ENCODE measurements around the gene SH3GL1.
A peak's percentile ranks its signal among the peaks of the same experiment; 100 is the strongest.

SH3GL1 gene

DNA sequence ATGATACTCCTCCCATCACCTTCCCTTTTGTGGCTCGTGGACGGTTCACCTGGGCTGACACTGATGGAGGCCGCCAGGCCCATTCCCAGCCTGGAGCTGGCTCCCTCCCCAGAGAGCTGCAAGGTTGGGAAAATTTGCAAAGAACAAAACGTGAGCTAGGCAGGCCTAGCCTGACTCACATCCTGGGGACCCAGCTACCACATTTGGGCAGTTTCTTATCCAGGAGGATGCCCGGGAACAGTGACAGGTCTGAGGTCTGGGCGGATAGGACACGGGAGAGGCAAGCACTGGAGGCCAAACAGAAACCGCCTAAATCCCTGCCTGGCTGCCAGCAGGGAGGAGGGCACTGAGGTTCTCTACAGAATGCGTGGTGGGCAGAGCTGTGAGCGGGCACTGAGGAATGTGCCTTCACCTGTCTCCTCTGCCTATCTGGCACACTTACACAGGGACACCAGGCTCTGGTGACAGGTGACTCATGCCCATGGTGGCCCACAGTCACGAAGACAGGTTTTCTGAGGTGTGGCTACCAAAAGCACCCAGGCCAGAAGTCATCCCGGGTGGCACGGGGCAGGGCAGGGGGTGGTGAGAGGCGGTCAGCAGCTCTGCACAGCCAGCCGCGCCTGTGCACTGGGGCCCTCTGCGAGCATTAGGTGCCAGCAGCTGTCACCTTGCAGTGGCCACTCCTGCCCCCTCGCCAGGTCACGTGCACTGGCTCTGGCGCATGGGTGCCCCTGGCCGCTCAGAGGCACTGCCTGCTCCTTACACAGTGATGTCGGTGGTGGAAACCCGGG lies 23.2 kb downstream of the SH3GL1 start:
- no peak for DNase-seq (ENCODE audit: low read depth in 2 of 2, low spot score in 1 of 2)

DNA sequence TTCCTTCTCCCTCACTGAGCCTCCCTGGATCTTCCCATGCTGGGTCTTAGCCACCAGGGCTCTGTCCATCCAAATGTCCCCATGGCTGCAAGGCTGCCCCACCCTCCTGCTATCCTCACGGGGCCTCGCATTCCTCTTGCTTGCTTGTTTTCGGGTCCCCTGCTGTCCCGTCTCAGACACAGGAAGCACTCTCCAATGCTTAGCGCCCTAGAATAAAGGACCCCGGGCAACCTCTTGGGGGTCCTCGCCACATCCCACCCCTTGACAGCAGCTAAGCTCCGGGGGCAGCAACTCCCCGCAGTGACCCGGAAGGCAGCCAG lies 23.7 kb downstream of the SH3GL1 start:
- DNase-seq (ENCODE audit: low read depth in 2 of 2, low spot score in 1 of 2): no peak

DNA sequence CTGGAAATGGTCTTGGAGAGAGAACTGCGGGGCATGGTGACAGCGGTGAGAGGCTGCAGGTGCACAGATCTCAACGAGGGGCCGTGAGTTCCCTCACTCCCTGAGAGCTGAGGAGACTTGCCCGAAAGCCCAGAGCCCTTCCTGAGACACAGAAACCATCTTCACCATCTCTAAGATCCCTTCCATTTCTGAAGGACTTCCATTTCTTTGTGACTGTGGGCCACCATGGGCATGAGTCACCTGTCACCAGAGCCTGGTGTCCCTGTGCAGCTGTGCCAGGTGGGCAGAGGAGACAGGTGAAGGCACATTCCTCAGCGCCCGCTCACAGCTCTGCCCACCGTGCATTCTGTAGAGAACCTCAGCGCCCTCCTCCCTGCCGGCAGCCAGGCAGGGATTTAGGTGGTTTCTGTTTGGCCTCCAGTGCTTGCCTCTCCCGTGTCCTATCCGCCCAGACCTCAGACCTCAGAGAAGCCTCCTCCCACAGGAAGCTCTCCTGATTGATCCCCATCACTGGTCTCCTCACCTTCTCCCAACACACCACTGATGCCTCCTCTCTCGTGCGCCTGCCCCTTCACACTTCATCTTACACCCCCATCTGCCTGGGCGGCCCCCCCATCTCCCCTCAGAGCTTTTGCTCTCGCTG lies 24.2 kb downstream of the SH3GL1 start:
- no peak for DNase-seq (ENCODE audit: low read depth in 2 of 2, low spot score in 1 of 2)

DNA sequence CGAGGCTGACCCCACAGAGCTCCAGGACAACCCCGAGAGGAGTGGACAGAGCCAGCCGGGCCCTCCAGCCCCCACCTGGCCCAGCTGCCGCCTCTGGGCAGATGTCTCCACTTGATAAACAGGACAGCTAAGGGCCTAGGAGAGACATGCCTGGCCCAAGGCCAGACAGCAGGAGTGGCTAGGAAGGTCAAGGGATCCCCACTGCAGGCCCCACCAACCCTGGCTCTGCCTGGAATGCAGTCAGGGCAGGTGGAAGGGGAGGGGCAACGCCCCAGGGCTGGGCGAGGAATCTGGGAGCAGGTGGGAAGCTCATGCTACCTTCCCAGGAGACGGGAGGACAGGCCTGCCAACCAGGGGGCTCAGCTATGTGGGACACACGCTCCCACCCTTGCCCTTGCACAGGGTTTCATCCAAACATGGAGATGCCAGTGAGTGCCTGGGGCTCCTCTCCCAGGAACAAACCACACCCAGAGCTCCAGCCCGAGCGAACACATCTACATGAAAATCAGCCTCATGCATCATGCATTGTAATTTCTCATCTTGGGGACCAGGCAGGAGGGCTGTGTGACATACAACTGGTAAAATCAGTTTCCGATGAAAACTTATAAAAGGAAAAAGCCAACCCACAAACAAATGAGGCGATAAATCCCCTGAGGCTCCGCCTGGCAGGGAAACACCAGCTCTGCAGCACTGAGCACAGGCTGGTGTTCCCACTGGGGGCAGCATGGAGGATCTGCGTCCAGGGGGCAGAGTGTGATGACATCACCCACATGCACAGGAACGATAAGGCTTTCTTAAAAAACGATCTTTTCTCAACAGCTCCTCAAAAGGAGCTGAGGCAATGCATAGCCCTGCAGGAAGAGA lies 25.0 kb downstream of the SH3GL1 start:
- DNase-seq (ENCODE audit: low read depth in 2 of 2, low spot score in 1 of 2): no peak

DNA sequence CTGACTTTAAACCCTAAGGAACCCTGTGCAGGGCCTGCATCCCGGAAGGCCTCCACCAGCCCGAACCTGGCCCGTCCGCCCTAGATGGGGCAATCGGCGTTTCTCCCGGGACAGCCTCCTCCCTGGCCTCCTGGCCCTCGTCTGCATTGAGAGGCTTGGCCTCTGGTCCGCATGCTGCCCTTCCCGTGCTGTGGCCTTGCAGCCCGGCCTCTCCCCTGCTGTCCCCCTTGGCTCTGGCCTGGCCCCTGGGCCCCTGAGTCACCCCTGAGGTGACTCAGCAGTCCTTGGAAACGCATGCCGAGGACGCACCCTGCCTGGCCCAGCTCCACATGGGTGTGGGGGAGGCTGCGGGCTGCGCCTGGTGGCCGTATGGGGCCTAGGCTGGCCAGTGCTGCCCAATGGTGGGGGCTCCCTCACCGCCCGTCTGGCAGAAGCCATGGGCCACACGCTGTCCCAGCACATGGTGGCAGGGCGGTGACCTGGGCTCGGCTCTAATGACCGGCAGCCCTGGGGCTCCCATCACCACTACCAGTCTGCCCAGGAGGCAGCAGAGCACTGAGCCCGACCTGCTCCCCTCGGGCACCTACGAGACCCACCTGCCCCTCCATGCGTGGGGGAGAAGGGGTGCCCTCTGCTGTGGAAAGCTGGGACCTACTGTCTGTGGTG lies 25.7 kb downstream of the SH3GL1 start:
- no peak for DNase-seq (ENCODE audit: low read depth in 2 of 2, low spot score in 1 of 2)

DNA sequence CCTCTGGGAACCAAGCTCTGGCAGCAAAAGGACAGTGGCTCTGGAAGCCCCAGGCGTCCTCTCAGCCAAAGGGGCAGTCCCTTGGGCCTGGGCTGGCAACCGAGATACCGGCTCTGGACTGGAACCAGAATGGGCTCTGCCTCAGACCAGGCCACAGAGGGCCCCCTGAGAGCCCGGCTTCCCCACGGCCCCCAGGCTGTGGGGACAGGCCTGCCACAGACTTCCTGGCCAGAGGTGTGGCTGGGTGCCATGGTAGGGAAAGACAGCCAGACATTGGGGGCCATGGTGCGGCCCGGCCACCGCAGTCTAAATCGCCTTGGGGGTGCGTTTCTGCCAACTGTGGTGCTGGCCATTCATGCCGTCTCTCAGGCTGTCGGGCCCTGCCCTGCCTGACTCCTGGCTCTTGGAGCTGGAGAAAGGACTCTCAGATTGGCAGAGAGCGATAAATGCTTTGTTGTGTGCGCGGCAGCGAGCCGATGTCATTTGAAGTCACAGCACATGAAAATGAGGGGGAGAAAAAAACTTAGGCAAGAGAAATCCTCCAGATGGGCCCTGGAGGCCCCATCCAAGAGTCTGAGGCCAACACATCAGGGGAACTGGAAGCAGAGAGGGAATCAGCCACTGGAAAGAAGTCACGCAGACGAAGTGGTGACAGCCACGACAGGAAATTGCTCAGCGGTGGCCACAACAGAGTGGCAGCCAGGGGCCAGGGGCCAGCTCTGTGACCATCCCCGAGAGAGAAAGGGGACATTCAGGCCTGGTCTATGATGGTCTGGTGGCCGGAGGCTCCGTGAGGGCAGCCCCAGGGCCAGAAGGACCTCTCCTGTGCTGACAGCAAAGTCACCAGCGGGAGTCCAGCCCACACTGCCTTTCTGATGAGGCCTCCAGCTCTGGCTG lies 26.5 kb downstream of the SH3GL1 start:
- no peak for DNase-seq (ENCODE audit: low read depth in 2 of 2, low spot score in 1 of 2)

DNA sequence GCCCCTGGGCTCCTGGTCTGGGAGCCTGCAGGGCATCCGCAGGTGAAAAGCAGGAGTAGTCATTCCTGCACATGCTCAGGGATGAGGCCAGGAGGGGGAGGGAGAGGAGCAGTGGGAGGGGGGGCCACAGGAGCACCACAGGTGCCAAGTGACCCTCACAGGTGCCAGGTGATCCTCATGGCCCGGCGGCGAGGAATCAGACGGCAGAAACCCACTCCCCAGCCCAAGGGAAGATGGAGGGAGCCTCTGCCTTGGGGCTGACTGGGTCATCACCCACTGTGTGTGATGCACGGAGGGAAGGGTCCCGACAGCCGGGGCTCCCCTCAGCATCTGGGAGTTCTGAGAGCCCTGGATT lies 27.4 kb downstream of the SH3GL1 start:
- no peak for DNase-seq (ENCODE audit: low read depth in 2 of 2, low spot score in 1 of 2)

DNA sequence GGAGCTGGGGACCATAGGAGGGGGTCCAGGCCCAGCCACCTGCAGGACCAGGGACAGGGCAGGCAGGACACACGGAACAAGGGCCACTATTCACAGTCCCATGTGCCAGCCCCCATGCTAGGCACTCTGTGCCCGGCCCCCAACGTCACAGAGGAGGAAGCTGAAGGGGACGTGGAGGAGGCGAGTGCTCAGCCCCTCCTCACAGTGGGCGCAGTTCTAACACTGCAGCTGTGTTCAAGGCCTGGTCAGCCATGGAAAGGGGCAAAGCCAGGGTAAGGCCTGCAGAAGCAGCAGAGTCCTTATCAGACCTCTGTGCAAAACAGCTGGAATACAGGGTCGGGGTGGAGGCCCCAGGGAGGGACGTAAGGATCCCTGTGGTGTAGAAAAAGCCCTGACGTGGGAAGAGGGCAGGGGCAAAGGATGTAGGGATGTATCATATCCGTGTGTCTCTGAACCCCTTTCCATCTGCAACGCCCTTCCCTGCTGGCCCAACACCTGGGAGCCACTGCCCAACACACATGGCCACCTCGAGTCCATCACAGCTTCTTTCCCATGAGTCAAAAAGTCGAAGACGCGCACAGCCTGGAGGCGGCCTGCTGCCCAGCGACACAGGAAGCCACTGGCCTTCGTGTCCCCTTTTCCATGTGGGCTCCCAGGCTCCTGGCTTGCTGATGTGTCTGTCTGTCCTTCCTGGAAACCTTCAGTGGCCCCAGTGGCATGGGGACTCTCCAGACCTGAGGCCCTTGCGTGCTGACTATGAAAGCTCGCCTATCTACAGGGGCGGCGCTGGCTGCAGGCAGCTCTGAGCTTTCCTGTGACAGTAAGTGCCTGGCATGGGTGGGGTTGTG lies 28.0 kb downstream of the SH3GL1 start:
- DNase-seq (ENCODE audit: low read depth in 2 of 2, low spot score in 1 of 2): no peak

DNA sequence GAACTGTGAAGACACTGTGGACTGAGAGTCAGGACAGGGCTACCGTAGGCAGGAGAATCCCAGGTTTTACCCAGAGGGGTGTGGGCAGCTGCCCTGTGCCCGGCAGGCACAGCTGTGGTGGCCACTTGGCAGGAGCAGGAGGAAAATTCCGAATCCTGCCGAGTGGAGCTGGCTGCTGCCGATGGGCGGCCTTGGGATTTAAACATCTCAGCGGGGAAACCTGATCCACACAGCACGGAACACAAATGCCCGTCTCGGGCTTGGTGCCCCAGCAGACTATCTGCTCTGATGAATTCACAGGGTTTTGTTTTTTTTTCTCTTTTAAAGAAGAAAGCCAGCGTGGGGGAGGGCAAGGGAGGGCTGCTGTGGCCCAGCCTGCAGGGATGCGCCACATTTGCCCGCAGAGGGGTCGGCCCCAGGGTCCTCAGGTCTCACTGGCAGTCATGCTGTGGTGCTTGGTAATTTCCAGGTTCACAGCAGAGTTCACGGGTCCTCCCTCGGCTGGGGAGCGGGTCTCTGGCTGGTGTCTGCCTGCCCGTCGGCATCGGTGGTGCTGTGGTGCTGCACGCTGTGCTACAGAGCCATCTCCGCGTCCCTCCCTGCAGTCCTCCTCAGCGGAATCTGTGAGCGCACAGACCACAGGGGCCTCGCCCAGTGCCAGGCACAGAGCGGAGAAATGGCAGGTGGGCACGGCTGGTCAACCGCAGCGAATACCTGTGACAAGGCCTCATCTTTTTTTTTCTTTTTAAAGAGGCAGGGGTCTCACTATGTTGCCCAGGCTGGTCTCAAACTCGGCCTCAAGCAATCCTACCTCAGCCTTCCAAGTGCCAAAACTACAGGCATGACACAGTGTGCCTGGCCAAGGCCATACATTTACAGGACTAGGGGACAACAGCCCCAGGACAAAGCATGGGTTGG lies 28.8 kb downstream of the SH3GL1 start:
- no peak for DNase-seq (ENCODE audit: low read depth in 2 of 2, low spot score in 1 of 2)

DNA sequence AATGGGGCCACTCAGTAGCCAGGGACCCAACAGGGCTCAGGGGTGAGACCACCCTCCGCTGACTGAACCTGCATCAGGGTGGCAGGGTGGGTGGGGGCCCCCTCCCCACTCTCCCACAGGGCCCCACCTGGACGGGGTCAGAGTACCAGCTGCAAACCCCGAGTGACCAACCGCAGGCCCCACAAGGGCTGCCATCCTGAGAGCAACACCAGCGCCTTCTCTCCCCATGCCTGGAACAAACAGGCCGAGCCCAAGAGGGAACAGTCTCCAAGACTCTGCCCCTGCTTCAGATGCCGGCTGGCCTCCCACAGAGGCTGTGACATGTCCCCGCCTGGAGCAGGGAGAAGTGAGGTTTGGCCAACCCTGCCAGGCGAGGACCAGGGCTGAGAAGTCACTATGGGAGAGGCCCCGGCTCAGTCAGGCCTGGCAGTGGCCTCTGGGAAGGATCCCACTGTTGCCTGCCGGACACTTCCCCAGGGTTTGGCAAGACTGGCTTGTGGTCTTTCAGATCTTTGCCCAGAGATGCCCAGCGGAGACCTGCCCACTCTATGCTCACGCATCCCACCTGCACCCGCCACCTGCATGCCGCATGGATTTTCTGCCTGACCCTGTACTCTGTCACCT lies 29.8 kb downstream of the SH3GL1 start:
- no peak for DNase-seq (ENCODE audit: low read depth in 2 of 2, low spot score in 1 of 2)

DNA sequence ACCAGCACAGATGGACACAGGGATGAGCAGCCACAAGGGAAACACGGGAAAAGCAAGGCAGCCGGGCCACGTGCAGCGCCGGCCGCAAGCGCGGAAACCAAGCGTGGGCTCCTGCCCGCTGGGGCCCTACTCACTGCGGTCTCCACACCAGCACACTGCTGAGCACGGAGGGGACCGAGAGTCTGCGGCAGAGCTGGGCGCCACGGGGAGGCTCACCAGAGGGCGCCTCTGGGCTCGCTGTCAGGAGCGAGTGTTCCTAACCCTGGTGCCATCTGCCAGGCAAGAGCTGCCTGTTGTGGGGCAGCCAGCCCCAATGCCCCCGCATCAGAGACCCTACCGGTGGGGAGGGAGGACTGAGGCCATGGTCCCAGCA lies 30.5 kb downstream of the SH3GL1 start:
- DNase-seq (ENCODE audit: low read depth in 2 of 2, low spot score in 1 of 2): peak; percentile 34 to 57

DNA sequence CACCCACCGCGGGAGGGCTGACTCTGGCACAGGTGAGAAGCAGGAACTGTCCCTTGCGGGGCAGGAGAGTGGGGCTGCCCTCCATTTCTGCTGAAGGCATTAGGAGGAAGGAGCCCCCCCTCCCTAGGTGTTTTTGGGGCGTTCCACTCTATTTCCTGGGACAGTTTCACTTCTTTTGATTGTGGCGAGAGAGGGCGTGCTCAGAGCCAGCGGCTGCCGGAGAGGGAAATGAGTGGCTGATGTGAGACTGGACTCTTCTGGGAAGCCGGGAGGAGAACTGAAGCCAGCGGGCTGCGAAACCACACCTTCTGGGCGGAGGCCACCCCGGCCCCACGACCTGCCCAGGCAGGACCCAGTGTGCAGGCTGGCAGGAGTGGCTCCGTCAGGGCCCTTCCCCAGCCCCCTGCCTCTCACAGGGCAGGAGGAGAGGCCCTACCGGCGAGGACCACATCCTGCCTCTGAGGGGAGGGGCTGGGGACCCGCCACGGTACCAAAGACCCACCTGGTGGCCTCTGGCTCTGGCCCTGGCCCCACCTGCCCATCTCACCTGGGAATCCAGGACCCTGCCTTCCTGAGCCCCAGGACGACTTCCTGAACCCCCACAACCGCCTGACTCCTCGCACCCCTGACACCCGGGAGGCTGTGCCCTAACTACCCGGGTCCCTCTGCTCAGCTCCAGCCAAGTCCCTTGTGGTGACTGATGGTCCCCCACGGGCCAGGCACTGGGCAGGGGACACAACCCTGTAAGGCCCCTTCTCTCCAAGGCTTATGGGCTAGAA lies 31.0 kb downstream of the SH3GL1 start:
- peak in 1 of 2 donors; percentile 38 for DNase-seq (ENCODE audit: low read depth in 2 of 2, low spot score in 1 of 2)

DNA sequence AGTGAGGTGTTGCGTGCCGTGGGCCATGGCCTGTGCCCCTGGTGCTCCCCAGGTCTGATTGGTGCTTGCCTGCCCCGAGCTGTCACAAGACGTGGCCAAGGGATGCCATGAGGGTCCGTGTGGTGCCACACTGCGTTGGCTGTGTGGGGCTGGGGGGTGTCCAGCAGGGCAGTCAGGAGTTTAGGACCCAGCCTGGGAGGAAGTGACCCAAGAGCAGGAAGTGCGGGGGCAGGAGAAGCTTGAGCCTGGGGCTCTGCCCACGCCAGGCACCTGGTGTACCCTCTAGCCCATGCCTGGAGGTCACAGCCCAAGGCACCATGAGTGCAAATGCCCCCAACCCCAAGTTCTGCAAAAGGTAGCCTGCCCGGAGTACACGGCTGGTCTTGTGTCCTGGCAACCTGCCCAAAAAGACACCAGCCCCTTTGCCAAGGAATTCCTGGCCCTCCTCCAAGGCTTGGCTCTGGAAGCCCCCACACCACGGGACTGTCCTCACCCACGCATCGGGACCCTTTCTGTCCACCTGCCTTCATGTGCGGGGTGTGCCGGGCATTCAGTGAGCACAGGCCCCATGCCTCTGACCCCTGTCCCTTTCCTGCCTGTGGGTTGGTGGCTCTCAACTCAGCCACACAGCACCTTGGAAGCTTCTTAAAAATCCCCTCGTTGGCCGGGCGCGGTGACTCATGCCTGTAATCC lies 32.1 kb downstream of the SH3GL1 start:
- no peak for DNase-seq (ENCODE audit: low read depth in 2 of 2, low spot score in 1 of 2)

DNA sequence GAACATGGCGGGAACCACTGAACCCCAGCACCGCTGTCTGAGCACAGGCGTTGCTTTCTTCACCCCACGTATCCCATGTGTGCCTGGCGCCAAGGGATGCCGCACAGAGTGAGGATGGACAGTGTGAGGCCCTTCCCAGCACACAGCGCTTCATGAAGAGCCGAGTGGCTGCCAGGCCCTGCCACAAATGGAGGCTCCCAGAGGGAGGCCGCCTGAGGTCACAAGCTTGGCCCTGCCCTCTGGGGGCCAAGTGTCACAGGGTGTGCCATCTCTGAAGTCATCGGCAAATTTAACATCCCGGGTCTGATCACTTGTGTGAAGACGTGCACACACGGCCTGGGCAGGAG lies 32.6 kb downstream of the SH3GL1 start:
- no peak for DNase-seq (ENCODE audit: low read depth in 2 of 2, low spot score in 1 of 2)

DNA sequence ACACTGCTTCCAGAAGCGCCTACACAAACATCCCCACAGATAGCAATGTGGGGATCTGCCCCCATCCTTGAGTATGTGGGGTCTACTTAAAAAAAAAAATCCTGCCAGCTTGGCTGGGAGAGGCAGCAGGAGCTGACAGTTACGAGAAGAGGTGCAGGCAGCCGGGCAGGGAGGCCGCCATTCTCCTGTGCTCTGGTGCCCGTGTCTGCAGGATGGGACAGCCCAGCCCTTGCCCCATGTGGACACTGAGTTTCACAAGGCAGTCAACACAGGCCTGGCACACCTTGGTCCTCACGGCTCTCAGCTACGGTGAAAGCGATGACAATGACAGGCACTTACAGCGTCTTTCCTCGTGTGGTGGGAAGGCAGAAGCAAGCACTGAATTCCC lies 33.0 kb downstream of the SH3GL1 start:
- DNase-seq (ENCODE audit: low read depth in 2 of 2, low spot score in 1 of 2): no peak

DNA sequence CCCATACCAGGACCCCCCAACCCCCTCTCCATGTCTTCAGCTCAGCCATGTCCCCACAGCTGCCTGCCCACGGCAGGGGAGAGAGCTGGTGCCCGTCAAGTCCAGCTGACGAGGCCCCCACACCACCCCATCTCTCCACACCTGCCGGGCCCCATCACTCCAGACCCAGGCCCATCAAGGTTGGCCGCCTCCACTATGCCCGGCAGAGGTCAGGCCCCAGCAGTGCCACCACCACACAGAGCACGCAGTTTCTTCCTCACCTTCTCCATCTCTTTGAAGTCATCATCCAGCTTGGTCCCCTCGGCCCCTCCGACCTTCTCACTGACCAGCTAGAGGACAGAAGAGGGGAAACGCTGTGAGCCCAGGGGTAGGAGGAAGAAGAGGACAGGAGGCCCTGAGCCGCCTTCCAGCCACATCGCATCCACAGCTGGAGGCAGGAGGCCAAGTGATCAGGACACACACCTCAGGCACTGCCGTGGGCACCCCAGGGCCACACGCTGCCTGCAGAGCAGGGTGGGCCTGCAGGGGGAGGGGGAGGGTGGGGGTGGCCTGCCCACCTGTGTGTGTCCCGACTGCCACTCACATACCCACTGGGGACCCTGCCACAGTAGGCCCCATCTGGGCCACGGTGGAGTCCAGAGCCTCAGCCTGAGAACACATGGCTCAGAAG lies 33.5 kb downstream of the SH3GL1 start:
- DNase-seq (ENCODE audit: low read depth in 2 of 2, low spot score in 1 of 2): no peak

All from stimulated activated CD8-positive, alpha-beta memory T cell treated with anti-CD3 and anti-CD28 coated beads, Interleukin-4, amount 100 ng/mL, for 1 hour (primary cell).